Keratinocyte (primary cell): Measurements from ENCODE around the gene GNAS-AS1. TPM values are rescaled to one million over a fixed set of nuclear protein-coding genes. Genes with fewer than 3 reads are reported as not detected.

Experiments used
- DNase-seq: peaks from one replicate; pipeline ENCODE4 v3.0.0-alpha.2; 2011; ENCODE audit warnings: low read depth, missing footprints, low spot score
- FAIRE-seq: peaks from 2 replicates; lab custom pipeline; 2011; peaks lifted over from hg19 to GRCh38; lab: Jason Lieb, UNC
- H2AFZ ChIP-seq: 2 replicates; pipeline ENCODE4 v1.6.0; 2012; ENCODE audit warnings: low read length, control low read depth, inconsistent platforms; ENCODE audit not compliant: control insufficient read depth
- H3K27ac ChIP-seq: 2 replicates; pipeline ENCODE4 v1.5.1; 2011; ENCODE audit warnings: low read length; ENCODE audit not compliant: control insufficient read depth, insufficient read depth
- H3K27me3 ChIP-seq: 3 replicates; pipeline ENCODE4 v1.6.0; 2011; ENCODE audit warnings: low read length; ENCODE audit not compliant: control insufficient read depth, insufficient read depth; ENCODE audit errors: extremely low read depth
- H3K36me3 ChIP-seq, 2 experiments: 2 replicates in 1 of 2; 3 replicates in 1 of 2; pipeline ENCODE4 v1.5.1; 2011; ENCODE audit warnings: low read length in 2 of 2, mild to moderate bottlenecking in 1 of 2; ENCODE audit not compliant: control insufficient read depth in 2 of 2, insufficient read depth in 2 of 2; ENCODE audit errors: extremely low read depth in 1 of 2
- H3K4me1 ChIP-seq: 3 replicates; pipeline ENCODE4 v1.5.1; 2011; ENCODE audit warnings: low read length; ENCODE audit not compliant: control insufficient read depth, insufficient read depth; ENCODE audit errors: extremely low read depth
- H3K4me2 ChIP-seq: 3 replicates; pipeline ENCODE4 v1.6.0; 2011; ENCODE audit warnings: low read depth, low read length; ENCODE audit not compliant: control insufficient read depth, insufficient read depth; ENCODE audit errors: extremely low read depth
- H3K4me3 ChIP-seq, 3 experiments: fragments of 200-600 bp in 1 of 3; sonication (generic) in 1 of 3; 2 replicates in 2 of 3; 3 replicates in 1 of 3; pipeline ENCODE4 v1.5.1; 2011 to 2016; ENCODE audit warnings: low read length in 3 of 3, mild to moderate bottlenecking in 3 of 3, control low read depth in 2 of 3, inconsistent platforms in 1 of 3, low read depth in 1 of 3, mixed read lengths in 1 of 3, mixed run types in 1 of 3, moderate library complexity in 1 of 3; ENCODE audit not compliant: control insufficient read depth in 2 of 3, insufficient read depth in 2 of 3; ENCODE audit errors: extremely low read depth in 1 of 3
- H3K79me2 ChIP-seq: 2 replicates; pipeline ENCODE4 v1.6.0; 2012; ENCODE audit warnings: low read length; ENCODE audit not compliant: control insufficient read depth, insufficient read depth
- H3K9ac ChIP-seq: 3 replicates; pipeline ENCODE4 v1.6.0; 2011; ENCODE audit warnings: low read length; ENCODE audit not compliant: control insufficient read depth, insufficient read depth; ENCODE audit errors: extremely low read depth
- H3K9me1 ChIP-seq: 3 replicates; pipeline ENCODE4 v1.6.0; 2011; ENCODE audit warnings: low read length; ENCODE audit not compliant: control insufficient read depth, insufficient read depth; ENCODE audit errors: extremely low read depth
- H3K9me3 ChIP-seq: 2 replicates; pipeline ENCODE4 v1.5.1; 2012; ENCODE audit warnings: low read depth, low read length; ENCODE audit not compliant: control insufficient read depth
- H4K20me1 ChIP-seq: 3 replicates; pipeline ENCODE4 v1.6.0; 2011; ENCODE audit warnings: low read length; ENCODE audit not compliant: control insufficient read depth, insufficient read depth; ENCODE audit errors: extremely low read depth
- EZH2 ChIP-seq: IDR thresholded peaks from one replicate; pipeline ENCODE4 v1.6.1; 2012; ENCODE audit warnings: inconsistent platforms, mild to moderate bottlenecking, low read length, moderate library complexity
- dilution Hi-C: fragments of 300-500 bp; cut with MboI; formaldehyde crosslinking; loops from one replicate; pipeline ENCODE4 v1.7.0; 2020; ENCODE audit warnings: low sequenced_read_pairs; ENCODE audit not compliant: extremely low pct_ligation_motif_present
- polyA plus RNA-seq, 5 experiments: library from polyadenylated mRNA; depleted of rRNA in 3 of 5; stranded (reverse) in 3 of 5; stranded (forward) in 1 of 5; unstranded in 1 of 5; fragments of >200 nt; gene quantifications; 1 replicate in 1 of 5; 2 replicates in 3 of 5; 3 replicates in 1 of 5; pipeline versions ENCODE4 v1.2.1 to v1.2.3, GENCODE V29; 2011 to 2012; ENCODE audit warnings: missing spikeins in 2 of 5, low read depth in 1 of 5, low replicate concordance in 1 of 5
- TF ChIP-seq, protein P1 (sequence below), 3 experiments: IDR thresholded peaks in 1 of 3; conservative IDR thresholded peaks in 1 of 3; optimal IDR thresholded peaks in 1 of 3; 2 replicates in 2 of 3; 3 replicates in 1 of 3; pipeline versions ENCODE3 to v1.5.1; 2011; ENCODE audit warnings: low read length in 3 of 3, mild to moderate bottlenecking in 3 of 3, moderate library complexity in 2 of 3, control low read depth in 1 of 3, inconsistent platforms in 1 of 3; ENCODE audit not compliant: insufficient read depth in 2 of 3; ENCODE audit errors: extremely low read depth in 1 of 3

The GNAS-AS1 gene
- polyA plus RNA-seq, 1 donor (not counting 4 experiments of a cell fraction or from before 2014, with no cell fraction given): 0.31 TPM

GRCh38 chr20:58854638-58855471 lies 4.2 kb upstream of the GNAS-AS1 start:
- Histone ChIP-seq H3K27me3 (peaks cover 57% of the 10 kb centered on the region), H3K4me3 (peak overlapping the region in 1 of 3 experiments; percentile 38), H3K4me2 (peak overlapping the region; percentile 45), H3K9ac (no peak overlapping the region), H3K79me2 (no peaks in the 10 kb centered on the region), H4K20me1 (no peaks in the 10 kb centered on the region), H3K9me1 (no peaks in the 10 kb centered on the region), H3K4me1 (peaks cover 6% of the 10 kb centered on the region), H3K9me3 (no peaks in the 10 kb centered on the region), H3K36me3 (no peaks in the 10 kb centered on the region), H2AFZ (no peak overlapping the region), H3K27ac (no peak overlapping the region)
- peak; percentile 84 for TF ChIP-seq EZH2
- TF ChIP-seq, protein P1, sequence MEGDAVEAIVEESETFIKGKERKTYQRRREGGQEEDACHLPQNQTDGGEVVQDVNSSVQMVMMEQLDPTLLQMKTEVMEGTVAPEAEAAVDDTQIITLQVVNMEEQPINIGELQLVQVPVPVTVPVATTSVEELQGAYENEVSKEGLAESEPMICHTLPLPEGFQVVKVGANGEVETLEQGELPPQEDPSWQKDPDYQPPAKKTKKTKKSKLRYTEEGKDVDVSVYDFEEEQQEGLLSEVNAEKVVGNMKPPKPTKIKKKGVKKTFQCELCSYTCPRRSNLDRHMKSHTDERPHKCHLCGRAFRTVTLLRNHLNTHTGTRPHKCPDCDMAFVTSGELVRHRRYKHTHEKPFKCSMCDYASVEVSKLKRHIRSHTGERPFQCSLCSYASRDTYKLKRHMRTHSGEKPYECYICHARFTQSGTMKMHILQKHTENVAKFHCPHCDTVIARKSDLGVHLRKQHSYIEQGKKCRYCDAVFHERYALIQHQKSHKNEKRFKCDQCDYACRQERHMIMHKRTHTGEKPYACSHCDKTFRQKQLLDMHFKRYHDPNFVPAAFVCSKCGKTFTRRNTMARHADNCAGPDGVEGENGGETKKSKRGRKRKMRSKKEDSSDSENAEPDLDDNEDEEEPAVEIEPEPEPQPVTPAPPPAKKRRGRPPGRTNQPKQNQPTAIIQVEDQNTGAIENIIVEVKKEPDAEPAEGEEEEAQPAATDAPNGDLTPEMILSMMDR (optimal IDR thresholded peaks at IDR 0.05 in 1 of 3, IDR thresholded peaks at IDR 0.05 in 1 of 3, conservative IDR thresholded peaks at IDR 0.05 in 1 of 3; ENCODE audit: extremely low read depth in 1 of 3, insufficient read depth in 2 of 3, low read length in 3 of 3): no peak
- no peak for DNase-seq
- FAIRE-seq: no peak
- dilution Hi-C loops: loop anchor here (25.0 kb wide), 1 partner anchor 357 kb away; no protein-coding TSS in a partner anchor

DNA sequence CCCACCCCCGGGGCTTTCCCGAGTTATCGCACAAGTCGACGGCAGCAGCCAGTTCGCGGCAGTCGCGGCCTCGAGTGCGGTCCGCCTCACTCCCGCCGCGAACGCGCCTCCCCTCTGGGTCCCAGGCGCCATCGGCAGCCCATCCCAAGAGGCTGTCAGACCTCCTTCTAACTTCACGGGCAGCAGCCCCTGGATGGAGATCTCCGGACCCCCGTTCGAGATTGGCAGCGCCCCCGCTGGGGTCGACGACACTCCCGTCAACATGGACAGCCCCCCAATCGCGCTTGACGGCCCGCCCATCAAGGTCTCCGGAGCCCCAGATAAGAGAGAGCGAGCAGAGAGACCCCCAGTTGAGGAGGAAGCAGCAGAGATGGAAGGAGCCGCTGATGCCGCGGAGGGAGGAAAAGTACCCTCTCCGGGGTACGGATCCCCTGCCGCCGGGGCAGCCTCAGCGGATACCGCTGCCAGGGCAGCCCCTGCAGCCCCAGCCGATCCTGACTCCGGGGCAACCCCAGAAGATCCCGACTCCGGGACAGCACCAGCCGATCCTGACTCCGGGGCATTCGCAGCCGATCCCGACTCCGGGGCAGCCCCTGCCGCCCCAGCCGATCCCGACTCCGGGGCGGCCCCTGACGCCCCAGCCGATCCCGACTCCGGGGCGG lies 3.4 kb upstream of the GNAS-AS1 start:
- no peaks in the 10 kb centered on the region for H4K20me1 ChIP-seq
- dilution Hi-C loops: loop anchor here (25.0 kb wide), 1 partner anchor 358 kb away; no protein-coding TSS in a partner anchor
- no peak overlapping the region for H3K9ac ChIP-seq
- no peaks in the 10 kb centered on the region for H3K9me1 ChIP-seq
- peak; percentile 81 for TF ChIP-seq EZH2
- TF ChIP-seq, protein P1 (optimal IDR thresholded peaks at IDR 0.05 in 1 of 3, IDR thresholded peaks at IDR 0.05 in 1 of 3, conservative IDR thresholded peaks at IDR 0.05 in 1 of 3; ENCODE audit: extremely low read depth in 1 of 3, insufficient read depth in 2 of 3, low read length in 3 of 3): no peak
- no peak overlapping the region for H3K27ac ChIP-seq
- no peaks in the 10 kb centered on the region for H3K79me2 ChIP-seq
- DNase-seq (no peak), FAIRE-seq (no peak)
- H3K4me3 ChIP-seq: no peak overlapping the region
- H2AFZ ChIP-seq: no peak overlapping the region
- H3K36me3 ChIP-seq: no peaks in the 10 kb centered on the region
- H3K27me3 ChIP-seq: peaks cover 57% of the 10 kb centered on the region
- H3K4me1 ChIP-seq: peaks cover 6% of the 10 kb centered on the region
- H3K4me2 ChIP-seq: no peak overlapping the region
- no peaks in the 10 kb centered on the region for H3K9me3 ChIP-seq
